Effector memory CD4-positive, alpha-beta T cell (primary cell): ENCODE data around the gene CYS1.
"Not testable (repeated sequence)": the region's sequence is repeated elsewhere in the genome, so short reads cannot be mapped to it uniquely, and the experiment has no call there.

Experiments used
- DNase-seq, 3 donors: peaks; one replicate each; pipeline ENCODE4 v3.0.0-alpha.2; 2020
- H3K27ac ChIP-seq: 2 replicates; pipeline ENCODE4 v1.7.0; 2013; ENCODE audit warnings: mild to moderate bottlenecking, low read length, moderate library complexity; ENCODE audit not compliant: insufficient read depth, poor library complexity, severe bottlenecking
- H3K27me3 ChIP-seq: replicated peaks from 2 replicates; pipeline ENCODE4 v1.7.0; 2013; ENCODE audit warnings: mild to moderate bottlenecking, low read length; ENCODE audit not compliant: insufficient read depth, control insufficient read depth, poor library complexity, severe bottlenecking
- H3K36me3 ChIP-seq: 2 replicates; pipeline ENCODE4 v1.7.0; 2013; ENCODE audit warnings: mild to moderate bottlenecking, low read length, moderate library complexity; ENCODE audit not compliant: control insufficient read depth, insufficient read depth
- H3K4me1 ChIP-seq: 2 replicates; pipeline ENCODE4 v1.7.0; 2013; ENCODE audit warnings: low read length, mild to moderate bottlenecking; ENCODE audit not compliant: control insufficient read depth, insufficient read depth, poor library complexity, severe bottlenecking
- H3K4me3 ChIP-seq: 2 replicates; pipeline ENCODE4 v1.7.0; 2013; ENCODE audit warnings: low read length, low read depth, mild to moderate bottlenecking; ENCODE audit not compliant: insufficient read depth, poor library complexity, severe bottlenecking
- H3K9me3 ChIP-seq: 2 replicates; pipeline ENCODE4 v1.7.0; 2013; ENCODE audit warnings: mild to moderate bottlenecking, low read length, moderate library complexity; ENCODE audit not compliant: control insufficient read depth

CYS1 gene

GRCh38 chr2:10033251-10034006 is 46.8 kb downstream of the CYS1 start:
- Histone ChIP-seq H3K9me3 (no peaks in the 10 kb centered on the region), H3K4me1 (peaks cover 26% of the 10 kb centered on the region)

GRCh38 chr2:10032746-10033105 is 47.5 kb downstream of the CYS1 start:
- no peak overlapping the region for H3K4me3 ChIP-seq
- no peaks in the 10 kb centered on the region for H3K27me3 ChIP-seq
- no peak for DNase-seq
- no peaks in the 10 kb centered on the region for H3K9me3 ChIP-seq
- H3K27ac ChIP-seq, result no peak overlapping the region
- no peaks in the 10 kb centered on the region for H3K36me3 ChIP-seq
- H3K4me1 ChIP-seq, result peaks cover 27% of the 10 kb centered on the region

More at GRCh38 chr2:10033251-10034006, 46.8 kb downstream of the CYS1 start:
- DNase-seq, result no peak
- no peaks in the 10 kb centered on the region for H3K27me3 ChIP-seq
- H3K4me3 ChIP-seq, result no peak overlapping the region
- no peak overlapping the region for H3K27ac ChIP-seq
- H3K36me3 ChIP-seq, result no peaks in the 10 kb centered on the region

DNA sequence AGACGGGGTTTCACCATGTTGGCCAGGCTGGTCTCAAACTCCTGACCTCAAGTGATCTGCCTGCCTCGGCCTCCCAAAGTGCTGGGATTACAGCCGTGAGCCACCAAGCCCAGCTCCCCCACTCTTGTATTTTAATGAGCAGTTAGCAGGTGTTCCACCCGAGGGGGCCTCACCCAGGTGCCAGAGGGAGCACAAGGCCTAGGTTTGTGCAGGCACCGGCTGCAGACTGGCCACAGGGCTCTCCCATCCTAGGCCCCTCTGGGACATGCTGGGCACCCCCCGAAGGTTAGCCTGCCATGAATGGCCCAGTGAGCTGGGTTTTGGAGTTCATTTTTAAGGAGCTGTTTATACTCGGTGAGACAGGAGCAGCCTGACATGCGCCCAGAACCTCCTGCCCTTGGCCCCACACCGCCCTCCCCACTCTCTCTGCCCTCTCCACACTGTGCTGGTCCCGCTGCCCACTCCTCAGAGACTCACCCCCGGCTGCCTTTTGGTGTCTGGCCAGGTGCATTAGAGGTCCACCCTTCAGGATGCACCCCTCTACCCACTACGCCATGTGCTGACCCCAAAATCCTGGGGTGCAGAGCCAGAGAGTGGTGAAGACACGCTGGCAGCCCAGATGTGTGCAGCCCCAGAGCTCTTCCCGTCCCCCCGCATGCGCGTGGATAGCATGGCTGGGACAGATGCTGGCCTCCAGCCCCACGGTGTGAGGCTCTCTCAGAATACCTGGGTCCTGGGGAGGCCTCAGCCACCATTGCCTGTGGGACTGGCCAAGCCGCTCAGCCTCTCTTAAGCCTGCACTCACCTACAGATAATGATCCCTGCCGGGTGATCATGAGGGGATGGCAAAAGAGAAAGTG is 48.1 kb downstream of the CYS1 start:
- H3K4me1 ChIP-seq, result peaks cover 27% of the 10 kb centered on the region
- no peaks in the 10 kb centered on the region for H3K27me3 ChIP-seq
- DNase-seq, result no peak
- no peaks in the 10 kb centered on the region for H3K9me3 ChIP-seq
- no peaks in the 10 kb centered on the region for H3K36me3 ChIP-seq
- no peak overlapping the region for H3K27ac ChIP-seq
- no peak overlapping the region for H3K4me3 ChIP-seq

DNA sequence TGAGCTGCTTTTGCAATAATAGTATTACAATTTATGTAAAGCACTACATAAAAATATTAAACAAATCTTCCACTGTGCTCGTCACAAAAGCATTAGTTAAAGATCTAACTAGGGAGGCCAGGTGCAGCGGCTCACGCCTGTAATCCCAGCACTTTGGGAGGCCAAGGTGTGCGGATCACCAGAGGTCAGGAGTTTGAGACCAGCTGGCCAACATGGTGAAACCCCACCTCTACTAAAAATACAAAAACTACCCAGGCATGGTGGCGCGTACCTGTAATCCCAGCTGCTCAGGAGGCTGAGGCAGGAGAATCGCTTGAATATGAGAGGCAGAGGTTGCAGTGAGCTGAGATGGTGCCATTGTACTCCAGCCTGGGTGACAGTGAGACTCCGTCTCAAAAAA is 49.4 kb downstream of the CYS1 start:
- H3K27ac ChIP-seq, H3K9me3 ChIP-seq, H3K27me3 ChIP-seq, H3K36me3 ChIP-seq, H3K4me3 ChIP-seq, DNase-seq: not testable (repeated sequence)
- peaks cover 22% of the 10 kb centered on the region for H3K4me1 ChIP-seq

DNA sequence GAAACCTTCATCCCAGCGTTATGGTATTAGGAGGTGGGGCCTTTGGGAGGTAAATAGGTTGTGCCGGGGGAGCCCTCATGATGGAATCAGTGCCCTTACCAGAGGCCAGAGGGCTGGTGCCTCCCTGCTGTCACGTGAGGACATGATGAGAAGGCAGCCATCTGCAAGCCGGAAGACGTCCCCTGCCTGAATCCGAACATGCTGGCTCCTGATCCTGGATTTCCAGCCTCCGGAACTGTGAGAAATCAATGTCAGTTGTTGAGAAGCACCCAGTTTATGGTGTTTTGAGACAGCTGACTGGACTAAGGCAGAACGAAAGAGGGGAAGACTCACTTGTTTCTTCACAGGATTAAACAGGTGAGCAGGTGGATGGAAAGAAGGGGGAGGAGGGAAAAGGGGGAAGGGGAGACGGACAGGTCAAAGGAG is 49.9 kb downstream of the CYS1 start:
- Histone ChIP-seq H3K4me1 (peaks cover 20% of the 10 kb centered on the region), H3K4me3 (no peak overlapping the region), H3K27me3 (no peaks in the 10 kb centered on the region), H3K27ac (no peak overlapping the region), H3K9me3 (no peaks in the 10 kb centered on the region), H3K36me3 (no peaks in the 10 kb centered on the region)
- no peak for DNase-seq

DNA sequence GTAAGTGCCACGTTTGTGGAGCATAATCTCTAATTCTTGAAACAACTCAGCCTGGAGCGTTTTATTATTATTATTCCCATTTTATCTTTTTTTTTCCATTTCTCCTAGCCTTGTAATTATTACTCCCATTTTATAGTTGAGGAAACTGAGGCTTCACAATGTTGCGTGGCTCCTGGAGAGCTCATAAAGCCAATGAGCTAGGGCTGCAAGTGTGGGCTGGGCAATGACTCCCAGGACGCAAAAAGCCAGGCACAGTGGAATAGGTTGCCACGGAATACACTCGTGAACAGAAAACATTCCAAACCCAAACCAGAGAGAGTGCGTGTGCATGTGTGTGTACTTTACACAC is 50.4 kb downstream of the CYS1 start:
- DNase-seq, result no peak
- peak overlapping the region; percentile 46 for H3K4me3 ChIP-seq
- H3K27ac ChIP-seq, result peak overlapping the region; percentile 37
- no peaks in the 10 kb centered on the region for H3K27me3 ChIP-seq
- no peaks in the 10 kb centered on the region for H3K36me3 ChIP-seq
- H3K9me3 ChIP-seq, result no peaks in the 10 kb centered on the region
- H3K4me1 ChIP-seq, result peaks cover 20% of the 10 kb centered on the region

- peak overlapping the region; percentile 37 for H3K27ac ChIP-seq
- no peaks in the 10 kb centered on the region for H3K27me3 ChIP-seq
- no peaks in the 10 kb centered on the region for H3K36me3 ChIP-seq
- DNase-seq, result peak in 1 of 3 donors; percentile 17
- no peaks in the 10 kb centered on the region for H3K9me3 ChIP-seq
- H3K4me1 ChIP-seq, result peaks cover 20% of the 10 kb centered on the region
- peak overlapping the region; percentile 46 for H3K4me3 ChIP-seq
Observed at GRCh38 chr2:10028988-10029874, 51.0 kb downstream of the CYS1 start.

DNA sequence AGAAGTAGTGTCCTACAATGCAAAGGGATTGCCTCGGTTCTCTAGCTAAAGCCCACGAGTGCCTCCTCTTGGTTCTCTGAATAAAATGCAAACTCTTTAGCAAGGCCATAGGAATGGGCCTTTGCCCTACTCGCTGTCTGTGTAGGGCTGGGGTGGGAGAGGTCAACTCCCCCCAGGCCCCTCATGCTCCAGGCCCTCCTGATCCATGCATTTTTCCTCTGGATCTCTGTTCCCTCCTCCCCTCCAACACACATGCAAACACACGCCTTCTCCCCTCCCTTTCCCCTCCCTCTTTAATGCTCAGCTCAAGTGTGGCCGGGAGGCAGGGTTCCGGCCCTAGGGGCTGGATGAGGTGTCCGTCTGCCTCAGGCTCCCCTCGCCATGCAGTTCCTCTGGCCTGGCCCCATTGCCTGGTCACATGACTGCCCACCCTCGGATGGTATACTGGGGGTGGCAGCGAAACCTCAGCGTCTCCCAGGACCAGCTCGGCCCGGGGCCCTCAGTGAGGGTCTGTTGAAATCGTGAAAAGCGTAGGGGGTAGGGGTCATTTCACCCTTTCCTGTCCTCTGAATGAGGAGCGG is 51.7 kb downstream of the CYS1 start:
- Histone ChIP-seq H3K9me3 (no peaks in the 10 kb centered on the region), H3K27me3 (no peaks in the 10 kb centered on the region), H3K4me3 (peak overlapping the region; percentile 46), H3K36me3 (no peaks in the 10 kb centered on the region), H3K4me1 (peaks cover 20% of the 10 kb centered on the region), H3K27ac (peak overlapping the region; percentile 37)
- DNase-seq, result no peak

GRCh38 chr2:10027660-10028330 is 52.4 kb downstream of the CYS1 start:
- H3K27me3 ChIP-seq, result no peaks in the 10 kb centered on the region
- no peak overlapping the region for H3K27ac ChIP-seq

More at GRCh38 chr2:10027660-10028330, 52.4 kb downstream of the CYS1 start:
- H3K4me1 ChIP-seq, result peaks cover 20% of the 10 kb centered on the region
- H3K4me3 ChIP-seq, result no peak overlapping the region
- no peaks in the 10 kb centered on the region for H3K9me3 ChIP-seq
- no peaks in the 10 kb centered on the region for H3K36me3 ChIP-seq
- DNase-seq, result no peak
